GM23248 (cell line): Measurements from ENCODE around the gene ADAM12. TPM values are rescaled to one million over a fixed set of nuclear protein-coding genes. Genes with fewer than 3 reads are reported as not detected.
A peak's percentile ranks its signal among the peaks of the same experiment; 100 is the strongest.

Experiments
- DNase-seq: peaks from one replicate; pipeline ENCODE4 v3.0.0-alpha.2; 2015
- H2AFZ ChIP-seq: fragments of 200-600 bp; sonication (generic); 2 replicates; pipeline ENCODE4 v1.6.1; 2016; ENCODE audit warnings: antibody characterized with exemption
- H3F3A ChIP-seq: fragments of 200-600 bp; sonication (generic); 2 replicates; pipeline ENCODE4 v1.6.1; 2016; ENCODE audit warnings: mild to moderate bottlenecking, antibody characterized with exemption, mixed run types; ENCODE audit not compliant: insufficient read depth
- H3K27ac ChIP-seq: fragments of 200-600 bp; sonication (generic); 2 replicates; pipeline ENCODE4 v1.5.1; 2016; ENCODE audit warnings: mild to moderate bottlenecking
- H3K27me3 ChIP-seq: fragments of 200-600 bp; sonication (generic); replicated peaks from 2 replicates; pipeline ENCODE4 v1.6.1; 2016; ENCODE audit warnings: mild to moderate bottlenecking; ENCODE audit not compliant: insufficient read depth
- H3K36me3 ChIP-seq: fragments of 200-600 bp; sonication (generic); 2 replicates; pipeline ENCODE4 v1.6.1; 2016; ENCODE audit warnings: low read depth, mild to moderate bottlenecking
- H3K4me1 ChIP-seq: fragments of 200-600 bp; sonication (generic); 2 replicates; pipeline ENCODE4 v1.6.1; 2016; ENCODE audit warnings: mild to moderate bottlenecking; ENCODE audit not compliant: insufficient read depth
- H3K4me2 ChIP-seq: fragments of 200-600 bp; sonication (generic); one replicate; pipeline ENCODE4 v1.6.1; 2016; ENCODE audit warnings: mild to moderate bottlenecking; ENCODE audit not compliant: unreplicated experiment
- H3K4me3 ChIP-seq: fragments of 200-600 bp; sonication (generic); 2 replicates; pipeline ENCODE4 v1.5.1; 2016; ENCODE audit warnings: mild to moderate bottlenecking
- H3K79me2 ChIP-seq: fragments of 200-600 bp; sonication (generic); 2 replicates; pipeline ENCODE4 v1.6.1; 2016; ENCODE audit warnings: mild to moderate bottlenecking; ENCODE audit not compliant: insufficient read depth
- H3K9ac ChIP-seq: fragments of 200-600 bp; sonication (generic); 2 replicates; pipeline ENCODE4 v1.6.1; 2016; ENCODE audit warnings: mild to moderate bottlenecking
- H3K9me2 ChIP-seq: fragments of 200-600 bp; sonication (generic); 2 replicates; pipeline ENCODE4 v1.6.1; 2016; ENCODE audit warnings: mixed run types, mild to moderate bottlenecking, moderate library complexity; ENCODE audit not compliant: insufficient read depth
- H3K9me3 ChIP-seq: fragments of 200-600 bp; sonication (generic); one replicate; pipeline ENCODE4 v1.6.1; 2017; ENCODE audit warnings: low read depth
- H4K20me1 ChIP-seq: fragments of 200-600 bp; sonication (generic); 2 replicates; pipeline ENCODE4 v1.6.0; 2016; ENCODE audit not compliant: insufficient read depth
- EZH2 ChIP-seq: fragments of 200-600 bp; sonication (generic); IDR thresholded peaks from 2 replicates; pipeline ENCODE4 v1.6.1; 2018; ENCODE audit warnings: antibody characterized with exemption, mild to moderate bottlenecking; ENCODE audit not compliant: insufficient read depth, poor library complexity, severe bottlenecking
- EZH2phosphoT487 ChIP-seq: fragments of 200-600 bp; sonication (generic); IDR thresholded peaks from 2 replicates; pipeline ENCODE4 v1.6.1; 2018; ENCODE audit warnings: antibody characterized with exemption, moderate library complexity, mild to moderate bottlenecking, low read depth; ENCODE audit not compliant: insufficient read depth
- WGBS, 2 experiments: methylation state at CpG; one replicate each; pipeline ENCODE4 v1.1.6; 2015 to 2017; ENCODE audit warnings: low lambda C conversion rate in 2 of 2, low coverage in 1 of 2; ENCODE audit errors: missing lambda C conversion rate in 2 of 2; 5-methylcytosine and 5-hydroxymethylcytosine counted together
- in situ Hi-C: fragments of 300-500 bp; cut with MboI; formaldehyde crosslinking; loops from 2 replicates; pipeline ENCODE4 v1.15.0; 2020
- polyA plus RNA-seq: library from polyadenylated mRNA; unstranded; fragments of >200 nt; fragmentation: Nextera tagmentation; extraction: Ambion mirVana; gene quantifications from 2 replicates; pipeline ENCODE4 v1.2.1, GENCODE V29; 2016
- total RNA-seq: library from RNA; depleted of rRNA; stranded (reverse); fragments of >200 nt; shearing (Covaris generic); gene quantifications from 2 replicates; pipeline ENCODE4 v1.2.3, GENCODE V29; 2014

Gene ADAM12
- total and polyA plus RNA-seq, 2 experiments from 2014 or later: 58.4 to 127 TPM

DNA sequence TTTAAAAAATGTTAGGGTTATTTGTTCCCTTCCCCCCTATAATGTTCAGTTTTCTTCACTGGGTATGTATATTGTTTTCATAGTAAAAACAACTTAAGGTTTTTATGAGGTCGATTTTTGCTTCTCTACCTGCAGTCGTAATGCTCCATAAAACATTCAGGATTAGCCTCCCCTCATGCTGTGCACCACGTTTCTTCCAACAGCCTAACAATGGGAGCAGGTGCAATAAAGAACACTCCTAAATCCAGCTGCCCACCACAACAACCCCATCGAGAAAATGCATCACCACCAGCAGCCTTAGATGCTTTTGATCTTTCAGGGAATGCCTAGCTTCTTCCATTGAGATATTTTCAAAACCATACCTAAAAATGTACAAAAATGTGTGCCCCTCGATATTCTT lies 111.1 kb downstream of the ADAM12 start:
- H2AFZ ChIP-seq: no peak overlapping the region
- no peaks in the 10 kb centered on the region for H4K20me1 ChIP-seq
- 67 to 68% methylated on average over 5 of the region's 5 CpGs for WGBS, 2 experiments
- H3K4me2 ChIP-seq: no peak overlapping the region
- H3K79me2 ChIP-seq: peaks cover 15% of the 10 kb centered on the region
- H3F3A ChIP-seq: peaks cover 42% of the 10 kb centered on the region; the same call in 1 of the 2 replicates
- H3K27me3 ChIP-seq: no peaks in the 10 kb centered on the region
- H3K4me1 ChIP-seq: no peaks in the 10 kb centered on the region
- no peaks in the 10 kb centered on the region for H3K9me3 ChIP-seq
- H3K4me3 ChIP-seq: no peak overlapping the region
- TF ChIP-seq EZH2phosphoT487 (no peak), EZH2 (no peak)
- in situ Hi-C loops: no loop called here
- no peak for DNase-seq
- no peak overlapping the region for H3K9ac ChIP-seq
- no peaks in the 10 kb centered on the region for H3K9me2 ChIP-seq
- peaks cover 22% of the 10 kb centered on the region for H3K36me3 ChIP-seq
- H3K27ac ChIP-seq: no peak overlapping the region

GRCh38 chr10:126272526-126272925 lies 115.8 kb downstream of the ADAM12 start:
- in situ Hi-C loops: no loop called here
- no peak for TF ChIP-seq EZH2phosphoT487
- TF ChIP-seq EZH2: no peak
- H3K4me3 ChIP-seq: no peak overlapping the region

GRCh38 chr10:126270111-126270510 lies 118.2 kb downstream of the ADAM12 start:
- TF ChIP-seq EZH2 (no peak), EZH2phosphoT487 (no peak)
- no peaks in the 10 kb centered on the region for H3K27me3 ChIP-seq
- no peak overlapping the region for H3K9ac ChIP-seq
- H2AFZ ChIP-seq: no peak overlapping the region
- no peaks in the 10 kb centered on the region for H4K20me1 ChIP-seq
- in situ Hi-C loops: no loop called here
- H3K9me2 ChIP-seq: no peaks in the 10 kb centered on the region
- DNase-seq: peak; percentile 80
- H3K79me2 ChIP-seq: peaks cover 51% of the 10 kb centered on the region
- H3K4me1 ChIP-seq: peaks cover 14% of the 10 kb centered on the region
- 56 to 72% methylated on average over 5 of the region's 5 CpGs for WGBS, 2 experiments
- H3F3A ChIP-seq: peaks cover 23% of the 10 kb centered on the region
- no peak overlapping the region for H3K4me3 ChIP-seq
- H3K27ac ChIP-seq: peak overlapping the region; percentile 57
- no peaks in the 10 kb centered on the region for H3K9me3 ChIP-seq
- no peak overlapping the region for H3K4me2 ChIP-seq
- H3K36me3 ChIP-seq: no peaks in the 10 kb centered on the region

More at GRCh38 chr10:126272526-126272925, 115.8 kb downstream of the ADAM12 start:
- Histone ChIP-seq H2AFZ (no peak overlapping the region), H3F3A (peaks cover 38% of the 10 kb centered on the region), H3K9me2 (no peaks in the 10 kb centered on the region), H3K79me2 (peaks cover 35% of the 10 kb centered on the region), H3K4me1 (peaks cover 14% of the 10 kb centered on the region), H3K4me2 (no peak overlapping the region), H3K9me3 (no peaks in the 10 kb centered on the region), H4K20me1 (no peaks in the 10 kb centered on the region), H3K27me3 (no peaks in the 10 kb centered on the region), H3K27ac (no peak overlapping the region), H3K9ac (no peak overlapping the region), H3K36me3 (peaks cover 22% of the 10 kb centered on the region)
- WGBS, 2 experiments: 60 to 69% methylated on average over 2 of the region's 2 CpGs
- DNase-seq: no peak

GRCh38 chr10:126268013-126268920 lies 120.0 kb downstream of the ADAM12 start:
- H3K4me3 ChIP-seq: no peak overlapping the region
- H3K9me2 ChIP-seq: no peaks in the 10 kb centered on the region
- H3K79me2 ChIP-seq: peaks cover 69% of the 10 kb centered on the region
- in situ Hi-C loops: no loop called here
- H3K4me2 ChIP-seq: no peak overlapping the region
- H3K9ac ChIP-seq: no peak overlapping the region
- H3K27ac ChIP-seq: no peak overlapping the region
- no peak overlapping the region for H2AFZ ChIP-seq
- no peaks in the 10 kb centered on the region for H3K9me3 ChIP-seq
- no peaks in the 10 kb centered on the region for H3K36me3 ChIP-seq
- H3F3A ChIP-seq: peaks cover 29% of the 10 kb centered on the region
- no peaks in the 10 kb centered on the region for H4K20me1 ChIP-seq
- TF ChIP-seq EZH2phosphoT487 (no peak), EZH2 (no peak)
- H3K27me3 ChIP-seq: no peaks in the 10 kb centered on the region
- no peak for DNase-seq
- peaks cover 31% of the 10 kb centered on the region for H3K4me1 ChIP-seq
- WGBS, 2 experiments: 83 to 88% methylated on average over 12 of the region's 12 CpGs
